Loucy (cell line): Measurements from ENCODE around the gene PCIF1.
A peak's percentile ranks its signal among the peaks of the same experiment; 100 is the strongest.

Experiments used
- EZH2phosphoT487 ChIP-seq: fragments of 200-600 bp; IDR thresholded peaks from 2 replicates; pipeline ENCODE4 v1.6.1; 2018; ENCODE audit warnings: antibody characterized with exemption, mild to moderate bottlenecking, moderate library complexity, borderline replicate concordance
- TF ChIP-seq, protein P1 (sequence below): fragments of 200-600 bp; sonication (generic); conservative IDR thresholded peaks from 2 replicates; pipeline ENCODE4 v1.5.1; 2014; ENCODE audit warnings: mild to moderate bottlenecking, antibody characterized with exemption, low read length

DNA sequence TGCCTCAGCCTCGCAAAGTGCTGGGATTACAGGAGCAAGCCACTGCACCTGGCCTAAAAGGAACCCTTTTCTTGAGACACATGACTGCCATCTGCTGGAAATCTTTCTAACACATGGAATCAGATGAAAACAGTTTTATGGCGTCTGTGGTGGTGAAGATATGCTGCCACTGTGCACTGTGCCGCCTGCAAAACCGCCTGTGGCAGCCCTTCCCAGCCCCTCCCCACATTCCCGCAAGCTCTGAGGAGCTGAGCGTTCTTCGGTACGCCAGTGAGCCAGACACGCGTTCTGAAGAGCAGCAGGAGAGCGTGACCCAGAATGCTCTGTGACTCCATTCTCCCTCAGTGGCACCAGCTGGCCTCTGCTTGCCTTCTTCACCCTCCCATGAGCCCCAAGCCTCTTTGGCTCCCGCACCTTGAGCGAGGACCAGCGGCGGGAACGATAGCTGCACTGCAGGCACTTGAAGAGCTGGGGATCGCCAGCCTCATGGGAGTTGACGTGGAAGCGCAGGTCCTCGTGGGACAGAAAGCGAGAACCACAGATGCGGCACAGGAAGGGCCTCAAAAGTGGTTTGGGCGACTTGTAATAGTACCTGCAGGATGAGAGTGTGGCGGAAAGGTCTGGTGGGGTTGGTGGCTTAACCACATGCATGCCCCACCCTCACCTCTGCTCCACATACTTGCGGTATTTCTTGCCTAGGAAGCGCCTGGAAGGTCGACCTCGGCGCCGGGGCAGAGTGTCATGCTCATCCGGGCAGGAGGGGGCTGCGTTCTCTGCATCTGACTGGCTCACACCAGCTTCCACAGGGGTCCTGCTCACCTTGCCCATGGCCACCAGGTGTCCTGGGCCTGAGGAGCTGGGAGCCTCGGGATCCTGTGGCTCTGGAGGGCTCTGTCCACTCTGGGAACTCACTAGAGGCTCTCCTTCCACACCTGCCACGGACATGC lies 28.8 kb downstream of the PCIF1 start:
- TF ChIP-seq, protein P1, sequence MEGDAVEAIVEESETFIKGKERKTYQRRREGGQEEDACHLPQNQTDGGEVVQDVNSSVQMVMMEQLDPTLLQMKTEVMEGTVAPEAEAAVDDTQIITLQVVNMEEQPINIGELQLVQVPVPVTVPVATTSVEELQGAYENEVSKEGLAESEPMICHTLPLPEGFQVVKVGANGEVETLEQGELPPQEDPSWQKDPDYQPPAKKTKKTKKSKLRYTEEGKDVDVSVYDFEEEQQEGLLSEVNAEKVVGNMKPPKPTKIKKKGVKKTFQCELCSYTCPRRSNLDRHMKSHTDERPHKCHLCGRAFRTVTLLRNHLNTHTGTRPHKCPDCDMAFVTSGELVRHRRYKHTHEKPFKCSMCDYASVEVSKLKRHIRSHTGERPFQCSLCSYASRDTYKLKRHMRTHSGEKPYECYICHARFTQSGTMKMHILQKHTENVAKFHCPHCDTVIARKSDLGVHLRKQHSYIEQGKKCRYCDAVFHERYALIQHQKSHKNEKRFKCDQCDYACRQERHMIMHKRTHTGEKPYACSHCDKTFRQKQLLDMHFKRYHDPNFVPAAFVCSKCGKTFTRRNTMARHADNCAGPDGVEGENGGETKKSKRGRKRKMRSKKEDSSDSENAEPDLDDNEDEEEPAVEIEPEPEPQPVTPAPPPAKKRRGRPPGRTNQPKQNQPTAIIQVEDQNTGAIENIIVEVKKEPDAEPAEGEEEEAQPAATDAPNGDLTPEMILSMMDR: peak; percentile 49
- TF ChIP-seq EZH2phosphoT487: no peak
